Measurements from ENCODE around the gene AKAP14.
A peak's percentile ranks its signal among the peaks of the same experiment; 100 is the strongest.

Gene AKAP14

DNA sequence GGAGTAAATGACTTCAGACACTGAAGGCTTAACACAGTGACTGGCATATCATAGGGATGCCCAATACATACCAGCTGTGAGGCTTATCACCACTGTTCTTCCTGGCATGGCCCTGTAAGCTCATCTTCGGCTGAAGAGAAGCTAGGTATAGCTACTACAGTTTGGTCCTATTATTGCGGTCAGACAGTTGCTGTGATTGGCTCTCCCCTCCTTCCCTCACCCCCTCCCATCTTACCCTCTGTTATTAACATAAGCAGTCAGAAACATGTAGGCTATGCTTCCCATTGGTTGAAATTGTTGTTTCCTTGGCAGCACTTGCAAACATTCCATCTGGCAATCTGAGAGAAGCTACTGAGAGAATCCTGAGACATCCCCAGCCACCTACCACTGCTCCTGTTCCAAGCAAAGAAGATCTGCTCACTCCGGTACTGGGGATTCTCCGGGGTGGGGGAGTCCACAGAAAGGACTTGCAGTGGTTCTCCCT, at the start of gene AKAP14:
Gene AKAP14, plus strand, starts transcription at position 51 of the 484 bp plus-strand sequence. CDS start 7,331 bp downstream, outside the sequence.
- H3K9ac ChIP-seq (ENCODE audit: low read length in 2 of 2): no peak within 1 kb of the TSS

DNA sequence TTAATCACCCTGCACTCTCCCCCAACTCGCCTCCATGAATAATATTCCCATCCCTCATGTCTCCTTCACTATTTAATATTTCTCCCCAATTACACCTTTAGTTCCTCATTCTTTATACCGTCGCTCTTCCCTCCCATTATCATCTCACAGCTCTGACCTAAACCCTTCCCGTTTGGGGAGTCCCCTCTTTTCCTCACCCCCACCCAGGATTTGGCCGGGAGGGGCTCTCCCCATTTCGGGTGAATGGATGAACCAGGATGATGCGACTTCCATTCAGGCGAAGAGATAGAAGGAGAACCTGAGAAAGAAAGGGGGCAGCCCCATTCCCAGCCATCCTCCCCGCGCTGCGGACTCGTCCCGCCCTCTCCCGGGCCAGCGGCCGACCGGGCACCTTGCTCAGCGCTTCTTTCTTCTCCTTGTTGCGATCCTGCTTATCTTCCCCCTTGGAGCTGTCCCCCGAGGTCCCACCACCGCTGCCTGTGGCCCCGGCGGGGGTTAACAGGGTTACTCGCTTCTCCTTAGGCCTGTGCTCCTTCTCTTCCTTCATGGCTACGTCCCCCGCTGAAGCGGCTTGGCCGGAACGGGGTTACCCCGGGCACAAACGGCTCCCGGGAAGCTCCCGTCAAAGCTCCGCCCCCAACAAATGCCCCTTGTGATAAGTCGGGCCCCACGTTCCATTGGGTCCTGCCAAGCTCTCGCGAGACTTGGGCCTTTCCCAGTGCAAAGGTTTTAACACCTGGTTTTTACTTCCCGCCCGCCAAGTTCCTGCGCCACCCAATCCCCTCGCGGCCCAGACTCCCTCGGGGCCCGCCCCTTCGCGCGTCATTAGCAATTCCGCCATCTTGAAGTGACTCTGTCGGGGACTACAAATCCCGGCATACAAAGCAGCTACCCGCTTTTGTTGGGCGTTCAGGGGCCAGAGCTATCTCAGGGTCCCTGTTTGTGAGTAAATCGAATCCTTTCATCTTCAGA, 43.0 kb upstream of the AKAP14 start, which contains the start of gene UPF3B:
Gene UPF3B, minus strand, starts transcription at position 582 of the 972 bp plus-strand sequence. Its CDS starts 35 bp downstream, at position 547.
- Histone ChIP-seq H3K36me3 (ENCODE audit: control insufficient read depth in 2 of 2, insufficient read depth in 2 of 2, low read length in 2 of 2) (no peaks in the 10 kb centered on the region), H3K27ac (ENCODE audit: low read length) (peak within 1 kb of the TSS; percentile 82), H3K4me1 (ENCODE audit: control insufficient read depth, insufficient read depth, low read length) (peaks cover 6% of the 10 kb centered on the region), H3K4me3 (ENCODE audit: low read length in 2 of 2) (peak within 1 kb of the TSS; percentile 69 to 80), H3K9ac (ENCODE audit: low read length in 2 of 2) (peak within 1 kb of the TSS; percentile 81 to 82), H3K27me3 (ENCODE audit: control insufficient read depth in 1 of 2, insufficient read depth in 2 of 2, low read length in 2 of 2) (no peaks in the 10 kb centered on the region), H3K9me3 (ENCODE audit: control insufficient read depth in 2 of 2, low read length in 2 of 2) (no peaks in the 10 kb centered on the region)

More for the DNA sequence above, at the start of gene AKAP14:
- Histone ChIP-seq H3K4me1 (ENCODE audit: control insufficient read depth, insufficient read depth, low read length) (no peaks in the 10 kb centered on the region), H3K27ac (ENCODE audit: low read length) (no peak within 1 kb of the TSS), H3K4me3 (ENCODE audit: low read length in 2 of 2) (no peak within 1 kb of the TSS), H3K9me3 (ENCODE audit: control insufficient read depth in 2 of 2, low read length in 2 of 2) (no peaks in the 10 kb centered on the region), H3K36me3 (ENCODE audit: control insufficient read depth in 2 of 2, insufficient read depth in 2 of 2, low read length in 2 of 2) (no peaks in the 10 kb centered on the region), H3K27me3 (ENCODE audit: control insufficient read depth in 1 of 2, insufficient read depth in 2 of 2, low read length in 2 of 2) (peaks cover 0 to 2% of the 10 kb centered on the region in 2 donors)

DNA sequence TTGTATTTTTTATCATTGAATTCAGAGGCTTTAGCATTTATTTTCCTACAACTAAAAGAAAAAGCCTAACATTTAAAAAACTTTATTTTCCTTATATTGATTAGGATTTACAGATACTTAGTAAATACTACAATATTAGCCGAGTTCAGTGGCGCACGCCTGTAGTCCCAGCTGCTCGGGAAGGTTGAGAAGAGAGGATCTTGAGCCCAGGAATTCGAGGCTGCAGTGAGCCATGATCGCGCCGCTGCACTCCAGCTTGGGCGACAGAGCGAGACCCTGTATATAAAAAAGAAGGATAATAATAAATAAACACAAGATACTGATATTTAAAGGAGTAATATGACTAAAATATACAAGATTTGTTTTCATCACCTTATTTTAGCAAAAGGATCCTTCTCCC, 42.2 kb upstream of the AKAP14 start:
- peak overlapping the region; percentile 15 to 80 for H3K4me3 ChIP-seq (ENCODE audit: low read length in 2 of 2)

DNA sequence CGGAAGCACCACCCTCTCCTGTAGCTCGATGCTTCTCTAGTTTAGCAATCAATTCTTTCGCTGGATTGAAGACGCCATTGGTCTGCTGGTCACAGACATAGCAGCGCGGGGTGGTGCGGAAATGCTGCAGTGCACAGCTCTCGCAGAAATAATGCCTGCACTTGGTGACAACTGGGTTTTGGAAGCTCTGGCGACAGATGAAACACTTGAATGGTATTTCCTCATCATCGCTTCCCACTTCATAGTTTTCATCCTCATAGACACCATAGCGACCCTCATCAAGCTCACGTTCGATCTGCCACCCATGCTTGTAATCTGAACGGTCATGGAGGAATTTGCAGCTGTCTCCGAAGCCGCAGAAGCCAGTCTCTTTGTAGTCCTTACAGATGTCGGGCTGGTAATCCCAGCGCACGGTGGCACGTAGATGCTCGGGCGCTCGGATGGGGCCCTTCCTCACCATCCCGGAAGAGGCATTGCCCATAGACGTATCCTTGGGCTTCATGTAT, 25.0 kb upstream of the AKAP14 start:
- peak overlapping the region; percentile 94 for H3K27ac ChIP-seq (ENCODE audit: low read length)
- peaks cover 10% of the 10 kb centered on the region for H3K4me1 ChIP-seq (ENCODE audit: control insufficient read depth, insufficient read depth, low read length)
- H3K27me3 ChIP-seq (ENCODE audit: control insufficient read depth in 1 of 2, insufficient read depth in 2 of 2, low read length in 2 of 2): no peaks in the 10 kb centered on the region
- H3K36me3 ChIP-seq (ENCODE audit: control insufficient read depth in 2 of 2, insufficient read depth in 2 of 2, low read length in 2 of 2): no peaks in the 10 kb centered on the region
- H3K4me3 ChIP-seq (ENCODE audit: low read length in 2 of 2): peak overlapping the region; percentile 83 to 88
- no peaks in the 10 kb centered on the region for H3K9me3 ChIP-seq (ENCODE audit: control insufficient read depth in 2 of 2, low read length in 2 of 2)
- H3K9ac ChIP-seq (ENCODE audit: low read length in 2 of 2): peak overlapping the region; percentile 95 to 97

More for the DNA sequence above, 42.2 kb upstream of the AKAP14 start:
- Histone ChIP-seq H3K27me3 (ENCODE audit: control insufficient read depth in 1 of 2, insufficient read depth in 2 of 2, low read length in 2 of 2) (no peaks in the 10 kb centered on the region), H3K27ac (ENCODE audit: low read length) (peak overlapping the region; percentile 82), H3K9me3 (ENCODE audit: control insufficient read depth in 2 of 2, low read length in 2 of 2) (no peaks in the 10 kb centered on the region), H3K9ac (ENCODE audit: low read length in 2 of 2) (peak overlapping the region; percentile 44 to 48), H3K36me3 (ENCODE audit: control insufficient read depth in 2 of 2, insufficient read depth in 2 of 2, low read length in 2 of 2) (no peaks in the 10 kb centered on the region), H3K4me1 (ENCODE audit: control insufficient read depth, insufficient read depth, low read length) (peaks cover 6% of the 10 kb centered on the region)

DNA sequence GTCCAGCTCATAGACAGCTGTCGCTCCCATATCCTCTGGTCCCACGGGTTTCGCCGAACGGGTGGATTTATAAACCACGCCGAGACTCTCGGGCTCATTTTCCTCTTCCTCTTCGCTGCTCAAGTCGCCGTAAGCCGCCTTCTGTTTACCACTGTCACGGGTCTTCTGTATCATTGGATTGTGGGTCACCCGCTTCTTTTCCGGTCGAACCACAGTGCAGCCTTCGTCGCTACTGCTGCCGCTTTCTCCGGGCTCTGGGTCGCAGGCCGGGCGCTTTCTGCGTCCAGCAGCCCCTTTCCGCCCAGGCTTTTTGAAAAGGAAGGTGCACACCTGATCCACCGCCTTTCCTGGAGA, 24.5 kb upstream of the AKAP14 start:
- Histone ChIP-seq H3K9me3 (ENCODE audit: control insufficient read depth in 2 of 2, low read length in 2 of 2) (no peaks in the 10 kb centered on the region), H3K9ac (ENCODE audit: low read length in 2 of 2) (peak overlapping the region; percentile 95 to 97), H3K4me1 (ENCODE audit: control insufficient read depth, insufficient read depth, low read length) (peaks cover 10% of the 10 kb centered on the region)

DNA sequence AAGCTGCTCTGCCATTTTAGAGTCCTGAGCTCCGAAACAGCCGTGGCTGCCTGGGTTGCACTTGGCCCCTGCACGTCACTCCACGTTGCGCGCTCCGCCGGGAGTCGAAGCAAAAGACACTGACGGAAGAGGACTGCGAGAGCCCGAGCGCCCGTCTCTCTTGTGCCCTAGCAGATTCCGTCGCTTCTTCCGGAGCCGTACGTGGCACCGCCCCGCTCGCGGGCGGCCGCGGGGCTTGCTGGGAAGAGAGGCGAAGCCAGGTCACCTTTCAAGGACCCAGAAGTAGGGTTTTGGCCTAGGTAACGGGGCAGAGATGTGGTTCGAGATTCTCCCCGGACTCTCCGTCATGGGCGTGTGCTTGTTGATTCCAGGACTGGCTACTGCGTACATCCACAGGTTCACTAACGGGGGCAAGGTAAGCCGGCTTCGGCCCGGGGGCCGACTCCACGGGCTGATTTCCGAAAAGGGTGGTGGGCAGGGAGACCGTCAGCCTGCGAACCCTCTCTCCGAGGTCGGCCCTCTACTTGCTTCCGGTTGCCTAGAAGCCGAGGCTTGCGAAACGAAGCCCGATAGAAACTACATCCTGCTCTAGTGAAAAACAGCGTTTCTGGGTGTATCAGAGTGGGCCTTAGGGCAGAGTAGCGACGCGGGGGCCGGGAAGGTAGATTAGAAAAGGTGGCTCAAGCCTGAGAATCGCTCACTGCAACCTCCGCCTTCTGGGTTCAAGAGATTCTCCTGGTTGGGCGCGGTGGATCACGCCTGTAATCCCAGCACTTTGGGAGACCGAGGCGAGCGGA, 23.9 kb upstream of the AKAP14 start, which contains the start of the genes NDUFA1 and RNF113A:
Gene NDUFA1, plus strand, starts transcription at position 234 of the 797 bp plus-strand sequence. Its CDS starts 80 bp downstream, at position 314.
Gene RNF113A, minus strand, starts transcription at position 135 of the 797 bp plus-strand sequence. Its CDS starts 120 bp downstream, at position 15.
- peaks cover 10% of the 10 kb centered on the region for H3K4me1 ChIP-seq (ENCODE audit: control insufficient read depth, insufficient read depth, low read length)
- no peaks in the 10 kb centered on the region for H3K9me3 ChIP-seq (ENCODE audit: control insufficient read depth in 2 of 2, low read length in 2 of 2)
- peak within 1 kb of the TSS; percentile 83 to 88 for H3K4me3 ChIP-seq (ENCODE audit: low read length in 2 of 2)
- no peaks in the 10 kb centered on the region for H3K36me3 ChIP-seq (ENCODE audit: control insufficient read depth in 2 of 2, insufficient read depth in 2 of 2, low read length in 2 of 2)
- peak within 1 kb of the TSS; percentile 95 to 97 for H3K9ac ChIP-seq (ENCODE audit: low read length in 2 of 2)
- H3K27ac ChIP-seq (ENCODE audit: low read length): peak within 1 kb of the TSS; percentile 94
- no peaks in the 10 kb centered on the region for H3K27me3 ChIP-seq (ENCODE audit: control insufficient read depth in 1 of 2, insufficient read depth in 2 of 2, low read length in 2 of 2)

More for the DNA sequence above, 24.5 kb upstream of the AKAP14 start:
- Histone ChIP-seq H3K27me3 (ENCODE audit: control insufficient read depth in 1 of 2, insufficient read depth in 2 of 2, low read length in 2 of 2) (no peaks in the 10 kb centered on the region), H3K4me3 (ENCODE audit: low read length in 2 of 2) (peak overlapping the region; percentile 83 to 88), H3K36me3 (ENCODE audit: control insufficient read depth in 2 of 2, insufficient read depth in 2 of 2, low read length in 2 of 2) (no peaks in the 10 kb centered on the region), H3K27ac (ENCODE audit: low read length) (peak overlapping the region; percentile 94)

DNA sequence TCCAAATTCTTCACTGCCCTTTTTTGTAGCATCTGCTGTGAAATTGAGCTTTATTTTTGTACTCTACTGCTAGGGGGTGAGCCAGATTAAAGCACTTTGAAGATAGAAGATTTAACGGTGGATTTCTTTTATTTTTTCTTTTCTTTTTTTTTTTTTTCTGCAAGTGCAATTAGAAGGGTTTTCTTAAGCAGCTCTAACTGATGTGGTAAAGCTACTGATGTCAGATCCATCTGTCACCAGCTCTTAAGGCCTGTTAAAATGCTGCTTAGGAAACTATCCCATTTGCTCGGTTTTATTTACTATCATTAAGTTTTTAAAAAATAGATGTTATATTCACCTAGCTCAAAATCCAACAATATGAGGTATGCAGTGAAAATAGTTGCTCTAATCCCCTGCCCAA, 17.0 kb upstream of the AKAP14 start:
- Histone ChIP-seq H3K4me3 (ENCODE audit: low read length in 2 of 2) (no peak overlapping the region), H3K36me3 (ENCODE audit: control insufficient read depth in 2 of 2, insufficient read depth in 2 of 2, low read length in 2 of 2) (peaks cover 0 to 4% of the 10 kb centered on the region in 2 donors), H3K4me1 (ENCODE audit: control insufficient read depth, insufficient read depth, low read length) (no peaks in the 10 kb centered on the region), H3K9ac (ENCODE audit: low read length in 2 of 2) (no peak overlapping the region), H3K27ac (ENCODE audit: low read length) (no peak overlapping the region), H3K9me3 (ENCODE audit: control insufficient read depth in 2 of 2, low read length in 2 of 2) (no peaks in the 10 kb centered on the region), H3K27me3 (ENCODE audit: control insufficient read depth in 1 of 2, insufficient read depth in 2 of 2, low read length in 2 of 2) (peaks cover 0 to 3% of the 10 kb centered on the region in 2 donors)

DNA sequence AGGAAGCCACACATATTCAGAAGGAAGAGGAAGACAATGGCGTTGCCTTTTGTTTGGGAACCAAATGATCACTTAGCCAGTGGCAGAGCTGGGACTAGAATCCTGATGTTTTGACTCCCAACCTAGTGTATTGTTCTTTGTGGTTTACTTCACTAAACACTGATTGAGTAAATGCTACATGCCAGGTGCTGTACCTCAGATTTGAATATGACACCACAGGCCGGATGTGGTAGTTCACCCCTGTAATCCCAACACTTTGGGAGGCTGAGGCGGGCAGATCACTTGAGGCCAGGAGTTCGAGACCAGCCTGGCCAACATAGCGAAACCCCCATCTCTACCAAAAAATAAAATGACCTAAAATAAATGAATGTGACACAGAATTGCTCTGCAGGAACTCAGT, 15.6 kb upstream of the AKAP14 start:
- Histone ChIP-seq H3K4me3 (ENCODE audit: low read length in 2 of 2) (no peak overlapping the region), H3K27me3 (ENCODE audit: control insufficient read depth in 1 of 2, insufficient read depth in 2 of 2, low read length in 2 of 2) (peaks cover 0 to 3% of the 10 kb centered on the region in 2 donors), H3K27ac (ENCODE audit: low read length) (no peak overlapping the region), H3K9ac (ENCODE audit: low read length in 2 of 2) (no peak overlapping the region), H3K36me3 (ENCODE audit: control insufficient read depth in 2 of 2, insufficient read depth in 2 of 2, low read length in 2 of 2) (peaks cover 0 to 4% of the 10 kb centered on the region in 2 donors), H3K9me3 (ENCODE audit: control insufficient read depth in 2 of 2, low read length in 2 of 2) (no peaks in the 10 kb centered on the region), H3K4me1 (ENCODE audit: control insufficient read depth, insufficient read depth, low read length) (no peaks in the 10 kb centered on the region)

DNA sequence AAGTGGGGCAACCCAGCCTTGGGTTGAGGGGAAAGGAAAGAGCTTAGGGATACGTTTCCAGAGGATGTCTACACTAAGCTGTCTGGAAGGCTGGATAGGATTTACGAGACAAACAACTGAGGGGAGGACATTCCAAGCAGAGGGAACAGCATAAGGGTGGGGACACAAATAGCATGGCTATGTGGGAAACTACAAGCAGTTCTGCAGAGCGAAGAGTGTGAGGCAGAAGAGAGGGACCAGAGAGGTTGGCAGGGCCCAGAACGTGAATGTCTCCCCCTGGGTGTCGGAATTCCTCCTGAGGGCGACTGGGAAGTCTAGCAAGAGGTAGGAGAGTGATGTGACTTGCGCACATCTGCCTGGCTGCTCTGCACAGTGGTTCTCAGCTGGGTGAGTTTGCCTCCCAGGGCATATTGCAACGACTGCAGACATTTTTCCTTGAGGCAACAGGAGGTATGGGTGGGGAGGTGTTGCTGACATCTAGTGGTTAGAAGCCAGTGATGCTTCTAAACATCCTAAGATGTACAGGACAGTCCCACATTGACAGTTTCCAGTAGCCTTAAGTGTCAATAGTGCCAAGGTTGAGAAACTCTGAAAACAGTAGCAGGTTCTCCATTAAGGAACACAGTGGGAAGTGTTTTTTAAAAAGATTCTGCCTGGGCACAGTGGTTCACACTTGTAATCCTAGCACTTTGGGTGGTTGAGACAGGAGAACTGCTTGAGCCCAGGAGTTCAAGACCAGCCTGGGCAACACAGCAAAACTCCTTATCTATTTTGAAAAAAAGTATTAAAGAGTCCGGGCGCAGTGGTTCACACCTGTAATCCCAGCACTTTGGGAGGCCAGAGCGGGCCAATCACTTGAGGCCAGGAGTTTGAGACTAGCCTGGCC, 14.9 kb upstream of the AKAP14 start:
- Histone ChIP-seq H3K27me3 (ENCODE audit: control insufficient read depth in 1 of 2, insufficient read depth in 2 of 2, low read length in 2 of 2) (peaks cover 0 to 3% of the 10 kb centered on the region in 2 donors), H3K4me1 (ENCODE audit: control insufficient read depth, insufficient read depth, low read length) (no peaks in the 10 kb centered on the region), H3K9ac (ENCODE audit: low read length in 2 of 2) (no peak overlapping the region), H3K4me3 (ENCODE audit: low read length in 2 of 2) (no peak overlapping the region), H3K36me3 (ENCODE audit: control insufficient read depth in 2 of 2, insufficient read depth in 2 of 2, low read length in 2 of 2) (peaks cover 0 to 4% of the 10 kb centered on the region in 2 donors), H3K9me3 (ENCODE audit: control insufficient read depth in 2 of 2, low read length in 2 of 2) (no peaks in the 10 kb centered on the region), H3K27ac (ENCODE audit: low read length) (no peak overlapping the region)

Measured in stomach smooth muscle (tissue), 2 donors.